Sigmoid colon (tissue), 4 donors: ENCODE data around the gene LRP6.

Experiments
- EP300 ChIP-seq, 4 donors: sonication (generic); formaldehyde crosslinking; IDR thresholded peaks; one replicate each; pipeline ENCODE4 v1.6.1; 2017; ENCODE audit warnings: antibody characterized with exemption in 4 of 4
- POLR2A ChIP-seq, 2 donors: fragments of 450-650 bp; IDR thresholded peaks; one replicate each; pipeline ENCODE4 v1.6.1; 2016; ENCODE audit warnings: antibody characterized with exemption in 2 of 2, mild to moderate bottlenecking in 2 of 2, moderate library complexity in 2 of 2

DNA sequence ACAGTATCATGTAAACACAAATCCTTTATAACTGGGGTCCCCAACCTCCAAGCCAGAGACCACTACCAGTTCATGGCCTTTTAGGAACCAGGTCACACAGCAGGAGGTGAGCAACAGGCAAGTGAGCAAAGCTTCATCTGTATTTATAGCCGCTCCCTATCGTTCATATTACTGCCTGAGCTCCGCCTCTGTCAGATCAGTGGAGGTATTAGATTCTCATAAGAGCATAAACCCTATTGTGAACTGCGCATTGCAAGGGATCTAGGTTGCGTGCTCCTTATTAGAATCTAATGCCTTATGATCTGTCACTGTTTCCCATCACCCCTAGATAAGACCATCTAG, 49.9 kb downstream of the LRP6 start:
- no peak for TF ChIP-seq EP300 (IDR thresholded peaks at IDR 0.05)
- TF ChIP-seq POLR2A (IDR thresholded peaks at IDR 0.05), result no peak
